DMS 273 (cell line): ENCODE measurements around the gene ATP6V1F.

Experiments used
- DNase-seq: peaks from one replicate; lab custom pipeline; 2025; ENCODE audit not compliant: unreplicated experiment; lab: John Stamatoyannopoulos, UW

Gene ATP6V1F

GRCh38 chr7:128835231-128835751 is 27.4 kb upstream of the ATP6V1F start:
- no peak for DNase-seq

- DNase-seq, result no peak
Measured at GRCh38 chr7:128835790-128836641, 26.6 kb upstream of the ATP6V1F start.

DNA sequence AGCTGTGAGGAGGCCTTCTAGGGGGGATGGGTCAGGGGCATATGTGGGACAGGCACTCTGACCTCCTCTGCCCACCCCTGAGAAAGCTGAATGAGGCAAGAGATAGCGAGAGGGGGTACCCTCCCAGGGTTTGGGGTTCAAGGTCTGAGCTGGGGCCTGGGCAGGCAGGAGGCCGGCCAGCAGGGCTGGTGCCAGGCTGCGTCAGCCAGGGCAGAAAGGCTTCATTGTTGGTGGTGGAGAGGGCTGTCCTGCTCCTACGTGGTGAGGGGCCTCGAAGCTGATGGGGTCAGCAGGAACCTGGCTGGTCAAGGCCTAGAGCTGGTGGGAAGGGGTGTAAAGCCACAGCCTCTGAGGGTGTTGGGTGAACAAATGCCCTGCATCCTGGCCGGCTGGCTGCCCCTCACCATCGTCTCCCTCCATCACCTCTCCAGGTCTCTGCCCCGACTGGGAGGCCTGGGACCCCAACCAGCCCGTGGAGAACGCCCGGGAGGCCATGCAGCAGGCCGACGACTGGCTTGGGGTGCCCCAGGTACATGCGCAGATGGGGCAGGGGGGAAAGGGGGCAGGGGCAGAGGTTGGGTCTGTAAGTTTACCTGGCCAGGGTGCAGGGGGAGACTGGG is 25.8 kb upstream of the ATP6V1F start:
- DNase-seq, result no peak

GRCh38 chr7:128837521-128837921 is 25.1 kb upstream of the ATP6V1F start:
- no peak for DNase-seq

DNA sequence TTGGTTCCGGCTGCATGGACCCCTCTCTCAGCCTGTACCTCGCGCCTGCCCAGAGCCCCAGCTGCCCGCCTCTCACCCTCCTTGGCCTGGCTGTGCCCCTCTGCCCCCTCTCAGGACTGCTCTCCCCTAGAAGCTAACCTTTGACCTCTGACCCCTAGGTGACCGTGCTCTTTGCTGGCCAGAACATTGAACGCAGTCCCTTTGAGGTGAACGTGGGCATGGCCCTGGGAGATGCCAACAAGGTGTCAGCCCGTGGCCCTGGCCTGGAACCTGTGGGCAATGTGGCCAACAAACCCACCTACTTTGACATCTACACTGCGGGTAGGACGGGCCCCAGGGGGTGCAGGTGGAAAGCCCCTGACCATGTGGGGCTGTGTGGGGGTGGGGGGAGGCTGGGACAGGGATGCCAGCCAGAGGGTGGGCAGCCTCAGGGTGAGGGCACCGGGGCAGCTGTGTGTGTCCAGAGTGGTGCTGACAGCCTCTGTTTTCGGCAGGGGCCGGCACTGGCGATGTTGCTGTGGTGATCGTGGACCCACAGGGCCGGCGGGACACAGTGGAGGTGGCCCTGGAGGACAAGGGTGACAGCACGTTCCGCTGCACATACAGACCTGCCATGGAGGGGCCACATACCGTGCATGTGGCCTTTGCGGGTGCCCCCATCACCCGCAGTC is 24.4 kb upstream of the ATP6V1F start:
- no peak for DNase-seq

GRCh38 chr7:128838981-128839731 is 23.5 kb upstream of the ATP6V1F start:
- no peak for DNase-seq

- no peak for DNase-seq
Measured at GRCh38 chr7:128839751-128840177, 22.9 kb upstream of the ATP6V1F start.

DNA sequence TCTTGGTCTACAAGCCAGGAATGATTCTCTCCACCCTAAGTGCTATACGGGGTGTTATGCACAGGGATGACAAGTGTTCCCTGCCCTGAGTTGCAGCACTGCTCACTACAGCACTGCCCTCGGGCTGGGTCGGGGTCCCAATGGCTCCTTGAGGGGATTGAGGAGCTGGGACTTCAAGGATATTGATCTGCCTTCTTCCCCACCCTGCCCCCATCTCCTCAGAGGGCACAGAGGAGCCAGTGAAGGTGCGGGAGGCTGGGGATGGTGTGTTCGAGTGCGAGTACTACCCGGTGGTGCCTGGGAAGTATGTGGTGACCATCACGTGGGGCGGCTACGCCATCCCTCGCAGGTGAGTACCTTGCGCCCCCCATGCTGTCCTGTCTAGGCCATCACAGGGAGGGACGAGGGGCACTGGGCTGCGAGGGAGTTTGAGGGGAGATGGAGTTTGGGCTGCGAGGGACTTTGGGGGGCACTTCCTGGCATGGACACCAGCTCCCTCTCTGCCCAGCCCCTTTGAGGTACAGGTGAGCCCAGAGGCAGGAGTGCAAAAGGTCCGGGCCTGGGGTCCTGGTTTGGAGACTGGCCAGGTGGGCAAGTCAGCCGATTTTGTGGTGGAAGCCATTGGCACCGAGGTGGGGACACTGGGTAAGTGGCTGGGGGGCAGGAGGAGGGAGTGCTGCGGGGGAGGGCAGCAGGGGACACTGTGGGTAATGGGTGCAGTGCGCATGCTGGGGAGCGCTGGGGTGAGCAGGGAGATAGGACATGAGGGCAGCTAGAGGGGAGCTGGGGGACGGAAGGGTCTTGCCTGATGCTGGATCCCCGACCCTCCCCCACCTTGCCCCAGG is 22.1 kb upstream of the ATP6V1F start:
- no peak for DNase-seq

- no peak for DNase-seq
Measured at GRCh38 chr7:128841171-128841690, 21.4 kb upstream of the ATP6V1F start.

DNA sequence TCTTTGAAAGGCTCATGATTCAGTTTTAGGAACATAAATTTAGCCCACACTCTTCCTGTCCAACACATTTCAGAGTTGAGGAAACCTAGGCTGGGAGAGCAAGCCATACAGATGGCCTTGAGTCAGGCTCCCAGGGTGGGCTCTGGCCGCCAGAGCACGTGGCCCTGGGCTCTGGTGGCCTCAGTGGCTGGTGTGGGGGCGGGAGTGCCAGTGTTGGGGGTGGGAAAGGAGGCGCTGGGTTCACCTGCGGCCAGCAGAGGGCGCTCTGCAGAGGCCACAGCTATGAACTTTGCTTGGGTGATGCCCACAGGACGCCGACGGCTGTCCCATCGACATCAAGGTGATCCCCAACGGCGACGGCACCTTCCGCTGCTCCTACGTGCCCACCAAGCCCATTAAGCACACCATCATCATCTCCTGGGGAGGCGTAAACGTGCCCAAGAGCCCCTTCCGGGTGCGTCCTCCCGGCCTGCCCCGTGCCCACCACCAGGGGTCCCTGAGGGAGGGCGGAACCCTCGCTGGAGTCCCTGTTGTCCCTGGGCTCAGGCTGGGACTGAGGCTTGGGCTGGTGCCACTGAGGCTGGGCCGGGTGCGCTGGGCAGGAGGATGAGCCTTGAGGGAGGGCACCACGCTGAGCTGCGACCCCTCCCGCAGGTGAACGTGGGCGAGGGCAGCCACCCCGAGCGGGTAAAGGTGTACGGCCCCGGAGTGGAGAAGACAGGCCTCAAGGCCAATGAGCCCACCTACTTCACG is 20.6 kb upstream of the ATP6V1F start:
- DNase-seq, result peak; percentile 84

- no peak for DNase-seq
Measured at GRCh38 chr7:128842674-128843641, 19.7 kb upstream of the ATP6V1F start.

DNA sequence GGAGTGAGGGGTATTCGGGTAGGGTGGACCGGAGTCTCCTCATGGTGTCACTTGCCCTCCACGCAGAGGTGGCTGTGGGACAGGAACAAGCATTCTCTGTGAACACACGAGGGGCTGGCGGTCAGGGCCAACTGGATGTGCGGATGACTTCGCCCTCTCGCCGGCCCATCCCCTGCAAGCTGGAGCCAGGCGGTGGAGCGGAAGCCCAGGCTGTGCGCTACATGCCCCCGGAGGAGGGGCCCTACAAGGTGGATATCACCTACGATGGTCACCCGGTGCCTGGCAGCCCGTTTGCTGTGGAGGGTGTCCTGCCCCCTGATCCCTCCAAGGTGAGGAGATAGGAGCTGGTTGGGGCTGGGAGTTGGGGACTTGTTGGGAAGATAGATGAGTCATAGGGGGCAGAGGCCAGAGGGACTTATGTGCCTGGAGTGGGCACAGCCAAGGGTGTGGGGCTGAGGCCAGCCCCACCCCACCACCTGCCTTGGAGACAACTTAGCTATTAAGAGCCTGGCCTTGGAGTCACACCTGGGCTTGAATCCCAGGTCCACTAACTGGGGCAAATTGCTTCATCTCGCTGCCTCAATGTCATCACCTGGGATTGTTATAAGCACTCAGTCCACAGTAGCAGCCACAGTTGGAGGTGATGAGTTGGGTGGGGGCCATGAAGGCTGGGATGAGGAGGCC is 18.6 kb upstream of the ATP6V1F start:
- no peak for DNase-seq

DNA sequence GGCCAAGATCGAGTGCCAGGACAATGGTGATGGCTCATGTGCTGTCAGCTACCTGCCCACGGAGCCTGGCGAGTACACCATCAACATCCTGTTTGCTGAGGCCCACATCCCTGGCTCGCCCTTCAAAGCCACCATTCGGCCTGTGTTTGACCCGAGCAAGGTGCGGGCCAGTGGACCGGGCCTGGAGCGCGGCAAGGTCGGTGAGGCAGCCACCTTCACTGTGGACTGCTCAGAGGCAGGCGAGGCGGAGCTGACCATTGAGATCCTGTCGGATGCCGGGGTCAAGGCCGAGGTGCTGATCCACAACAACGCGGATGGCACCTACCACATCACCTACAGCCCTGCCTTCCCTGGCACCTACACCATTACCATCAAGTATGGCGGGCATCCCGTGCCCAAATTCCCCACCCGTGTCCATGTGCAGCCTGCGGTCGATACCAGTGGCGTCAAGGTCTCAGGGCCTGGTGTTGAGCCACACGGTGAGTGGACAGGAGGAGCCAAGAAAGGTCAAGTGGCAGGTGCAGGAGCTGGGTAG is 17.8 kb upstream of the ATP6V1F start:
- DNase-seq, result no peak

GRCh38 chr7:128845475-128845874 is 17.2 kb upstream of the ATP6V1F start:
- no peak for DNase-seq

DNA sequence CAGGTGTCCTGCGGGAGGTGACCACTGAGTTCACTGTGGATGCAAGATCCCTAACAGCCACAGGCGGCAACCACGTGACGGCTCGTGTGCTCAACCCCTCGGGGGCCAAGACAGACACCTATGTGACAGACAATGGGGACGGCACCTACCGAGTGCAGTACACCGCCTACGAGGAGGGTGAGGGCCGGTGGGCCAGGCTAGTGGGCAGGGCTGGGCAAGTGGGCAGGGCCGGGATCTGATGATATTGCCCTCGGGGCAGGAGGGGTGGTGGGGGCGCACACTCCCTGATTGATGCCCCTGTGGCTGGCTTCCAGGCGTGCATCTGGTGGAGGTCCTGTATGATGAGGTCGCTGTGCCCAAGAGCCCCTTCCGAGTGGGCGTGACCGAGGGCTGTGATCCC is 16.7 kb upstream of the ATP6V1F start:
- DNase-seq, result no peak

DNA sequence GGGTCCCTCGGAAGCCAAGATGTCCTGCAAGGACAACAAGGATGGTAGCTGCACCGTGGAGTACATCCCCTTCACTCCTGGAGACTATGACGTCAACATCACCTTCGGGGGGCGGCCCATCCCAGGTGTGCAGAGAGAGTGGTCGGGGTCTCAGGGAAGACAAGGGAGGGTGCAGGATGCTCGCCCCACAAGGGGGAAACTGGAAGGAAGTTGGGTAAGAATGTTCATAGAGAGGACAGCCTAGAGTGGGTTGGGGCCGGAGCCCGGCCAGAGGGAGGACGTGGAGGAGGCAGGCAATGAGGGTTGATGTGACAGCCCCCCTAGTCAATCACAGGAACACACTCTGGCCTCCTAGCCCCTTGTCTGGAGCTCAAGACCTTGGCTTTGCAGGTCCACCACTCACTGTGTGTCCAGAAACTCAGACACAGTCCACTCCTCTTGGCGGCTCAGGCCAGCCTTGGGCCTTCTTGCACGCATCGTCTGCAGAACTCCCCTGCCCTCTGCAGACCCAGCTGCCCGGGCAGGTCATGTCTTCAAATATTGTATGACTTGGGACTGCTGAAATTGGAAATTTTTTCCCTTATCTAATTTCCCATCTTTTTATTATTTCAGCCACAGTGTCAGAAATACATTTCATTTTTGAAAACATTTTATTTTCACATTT is 15.7 kb upstream of the ATP6V1F start:
- DNase-seq, result no peak
